GM12865 (cell line): Measurements from ENCODE around the gene PLEKHM2.

Source experiments
- DNase-seq: peaks from one replicate; pipeline ENCODE4 v3.0.0; 2010; ENCODE audit warnings: low read depth
- H3K4me3 ChIP-seq: 2 replicates; pipeline ENCODE4 v1.5.1; 2011; ENCODE audit warnings: mild to moderate bottlenecking, low read depth, low read length, control low read depth
- TF ChIP-seq, protein P1 (sequence below): IDR thresholded peaks from 2 replicates; pipeline ENCODE4 v1.5.1; 2011; ENCODE audit warnings: low read length, control low read depth, low read depth, inconsistent platforms; ENCODE audit not compliant: insufficient read depth; ENCODE audit errors: missing control alignments

PLEKHM2 gene

GRCh38 chr1:15733726-15734226 lies 49.7 kb downstream of the PLEKHM2 start:
- TF ChIP-seq, protein P1, sequence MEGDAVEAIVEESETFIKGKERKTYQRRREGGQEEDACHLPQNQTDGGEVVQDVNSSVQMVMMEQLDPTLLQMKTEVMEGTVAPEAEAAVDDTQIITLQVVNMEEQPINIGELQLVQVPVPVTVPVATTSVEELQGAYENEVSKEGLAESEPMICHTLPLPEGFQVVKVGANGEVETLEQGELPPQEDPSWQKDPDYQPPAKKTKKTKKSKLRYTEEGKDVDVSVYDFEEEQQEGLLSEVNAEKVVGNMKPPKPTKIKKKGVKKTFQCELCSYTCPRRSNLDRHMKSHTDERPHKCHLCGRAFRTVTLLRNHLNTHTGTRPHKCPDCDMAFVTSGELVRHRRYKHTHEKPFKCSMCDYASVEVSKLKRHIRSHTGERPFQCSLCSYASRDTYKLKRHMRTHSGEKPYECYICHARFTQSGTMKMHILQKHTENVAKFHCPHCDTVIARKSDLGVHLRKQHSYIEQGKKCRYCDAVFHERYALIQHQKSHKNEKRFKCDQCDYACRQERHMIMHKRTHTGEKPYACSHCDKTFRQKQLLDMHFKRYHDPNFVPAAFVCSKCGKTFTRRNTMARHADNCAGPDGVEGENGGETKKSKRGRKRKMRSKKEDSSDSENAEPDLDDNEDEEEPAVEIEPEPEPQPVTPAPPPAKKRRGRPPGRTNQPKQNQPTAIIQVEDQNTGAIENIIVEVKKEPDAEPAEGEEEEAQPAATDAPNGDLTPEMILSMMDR = no peak
- H3K4me3 ChIP-seq = no peak overlapping the region
- no peak for DNase-seq

DNA sequence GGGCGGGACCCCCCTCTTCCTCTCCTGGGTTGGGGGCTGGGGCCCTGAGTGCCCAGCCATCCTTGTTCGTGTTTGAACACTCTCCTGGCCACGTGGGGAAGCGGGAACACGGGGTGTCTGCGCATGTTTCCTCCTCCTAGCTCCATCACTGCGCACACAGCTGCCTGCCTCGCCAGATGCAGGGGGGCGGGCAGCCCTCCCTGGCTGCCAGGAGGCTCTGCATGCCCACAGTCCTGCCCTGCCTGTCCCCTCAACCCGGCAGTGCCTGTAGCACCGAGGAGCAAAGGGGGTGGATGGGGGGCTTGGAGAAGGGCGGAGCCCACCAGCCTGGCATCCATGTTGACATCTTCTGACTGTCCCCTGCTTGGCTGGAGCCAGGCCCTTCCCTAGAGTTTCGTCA lies 50.2 kb downstream of the PLEKHM2 start:
- H3K4me3 ChIP-seq = no peak overlapping the region
- TF ChIP-seq, protein P1 = no peak

DNA sequence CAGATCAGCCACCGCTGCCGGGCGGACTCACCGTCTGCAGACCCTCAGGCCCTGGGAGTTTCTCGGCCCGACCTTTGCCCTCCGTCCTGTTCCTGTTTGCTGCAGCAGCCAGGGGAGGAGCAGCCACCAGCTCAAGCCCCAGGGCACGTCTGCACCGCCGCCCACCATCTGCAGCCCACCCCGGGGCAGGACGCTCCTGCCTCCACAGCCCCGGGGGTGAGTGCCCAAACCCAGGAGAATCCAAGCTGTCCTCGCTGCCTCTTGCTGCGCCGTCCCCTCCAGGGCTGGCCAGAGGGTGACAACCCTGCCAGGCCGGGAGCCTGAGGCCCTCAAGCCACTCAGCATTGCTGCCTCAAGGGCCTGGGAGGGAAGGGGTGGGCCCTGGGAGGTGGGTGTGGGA lies 50.8 kb downstream of the PLEKHM2 start:
- TF ChIP-seq, protein P1 = no peak
- H3K4me3 ChIP-seq = no peak overlapping the region
- no peak for DNase-seq

More for the DNA sequence above, 50.2 kb downstream of the PLEKHM2 start:
- no peak for DNase-seq

GRCh38 chr1:15735304-15736037 lies 51.4 kb downstream of the PLEKHM2 start:
- H3K4me3 ChIP-seq = no peak overlapping the region
- TF ChIP-seq, protein P1 = no peak
- DNase-seq = no peak

DNA sequence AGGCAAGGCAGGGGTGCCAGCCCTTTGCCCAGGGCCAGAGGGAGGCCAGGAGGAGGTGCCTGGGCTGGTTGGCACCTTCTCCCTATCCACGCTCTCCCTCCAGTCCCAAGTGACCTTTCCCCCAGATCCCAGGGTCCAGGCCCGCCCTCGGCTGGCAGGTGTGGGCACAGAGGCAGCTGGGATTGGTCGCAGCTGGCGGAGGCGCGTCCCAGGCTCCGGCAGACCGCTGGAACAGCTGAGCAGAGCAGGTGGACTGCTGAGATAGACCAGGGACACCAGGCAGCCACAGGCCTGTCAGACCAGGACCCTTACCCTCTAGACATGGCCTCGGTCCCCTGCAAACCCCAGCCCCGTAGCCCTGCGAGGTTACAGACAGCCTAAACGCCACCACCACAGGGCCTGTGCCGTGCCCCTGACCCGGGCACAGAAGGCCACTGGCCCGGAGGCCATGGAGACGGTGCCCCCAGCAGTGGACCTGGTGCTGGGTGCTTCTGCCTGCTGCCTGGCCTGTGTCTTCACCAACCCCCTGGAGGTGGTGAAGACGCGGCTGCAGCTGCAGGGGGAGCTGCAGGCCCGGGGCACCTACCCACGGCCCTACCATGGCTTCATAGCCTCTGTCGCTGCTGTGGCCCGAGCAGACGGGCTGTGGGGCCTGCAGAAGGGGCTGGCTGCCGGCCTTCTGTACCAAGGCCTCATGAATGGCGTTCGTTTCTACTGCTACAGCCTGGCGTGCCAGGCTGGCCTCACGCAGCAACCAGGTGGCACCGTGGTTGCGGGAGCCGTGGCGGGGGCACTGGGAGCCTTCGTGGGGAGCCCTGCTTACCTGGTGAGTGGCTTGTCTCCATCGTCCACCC lies 52.1 kb downstream of the PLEKHM2 start, which contains the start of gene SLC25A34:
Gene SLC25A34, plus strand, starts transcription at position 221 of the 854 bp plus-strand sequence. Its CDS starts 228 bp downstream, at position 449.
- H3K4me3 ChIP-seq = no peak within 1 kb of the TSS
- no peak for DNase-seq

GRCh38 chr1:15736892-15737261 lies 52.8 kb downstream of the PLEKHM2 start:
- DNase-seq = no peak
- TF ChIP-seq, protein P1 = no peak
- no peak overlapping the region for H3K4me3 ChIP-seq

More for the DNA sequence above, 52.1 kb downstream of the PLEKHM2 start, which contains the start of gene SLC25A34:
- TF ChIP-seq, protein P1 = no peak
